HG02840 (cell line): ENCODE results near the gene OPCML.

Experiments
- ATAC-seq: cut with Tn5 transposase; IDR thresholded peaks from one replicate; pipeline ENCODE4 v1.9.1; 2021; ENCODE audit warnings: mild to moderate bottlenecking, moderate library complexity, moderate number of reproducible peaks; ENCODE audit not compliant: unreplicated experiment, low FRiP score

Gene OPCML

GRCh38 chr11:132365650-132366049 is 1166.7 kb downstream of the OPCML start:
- ATAC-seq, result no peak
